ENCODE data around the gene AUNIP.

AUNIP gene

DNA sequence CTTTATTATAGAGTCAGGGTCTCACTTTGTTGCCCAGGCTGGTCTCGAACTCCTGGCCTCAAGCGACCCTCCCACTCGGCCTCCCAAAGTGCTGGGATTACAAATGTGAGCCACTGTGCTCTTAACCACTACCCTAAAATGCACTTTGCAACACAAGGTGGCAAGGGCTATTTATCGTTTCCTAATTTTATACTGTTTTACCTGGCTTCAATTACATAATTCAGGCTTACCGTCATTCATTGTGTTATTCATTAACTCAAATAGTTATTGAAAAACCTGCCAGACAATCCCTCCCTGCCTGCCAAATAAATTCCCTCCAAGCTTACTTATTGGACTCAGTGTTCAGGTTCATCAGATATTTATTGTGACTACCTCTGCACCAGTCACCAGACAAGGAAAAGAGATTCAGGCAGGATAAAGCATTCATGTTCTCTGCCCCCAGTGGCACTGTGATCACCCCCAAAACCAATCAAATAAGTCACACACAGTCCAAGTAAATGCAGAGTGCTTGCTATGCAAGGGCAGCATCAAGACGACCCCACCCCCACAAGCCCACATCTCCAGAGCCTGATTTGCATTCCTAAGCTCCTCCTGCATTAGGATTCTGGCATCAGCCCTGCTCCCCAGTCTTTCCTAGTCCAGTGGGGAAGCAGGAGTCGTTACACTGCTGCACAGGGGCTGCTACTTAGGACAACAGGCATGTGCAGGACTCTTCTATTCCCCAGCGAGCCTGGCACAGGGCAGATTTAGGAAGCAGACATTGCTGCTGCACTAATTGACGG is 8.1 kb upstream of the AUNIP start:
- TF ChIP-seq, protein P1, sequence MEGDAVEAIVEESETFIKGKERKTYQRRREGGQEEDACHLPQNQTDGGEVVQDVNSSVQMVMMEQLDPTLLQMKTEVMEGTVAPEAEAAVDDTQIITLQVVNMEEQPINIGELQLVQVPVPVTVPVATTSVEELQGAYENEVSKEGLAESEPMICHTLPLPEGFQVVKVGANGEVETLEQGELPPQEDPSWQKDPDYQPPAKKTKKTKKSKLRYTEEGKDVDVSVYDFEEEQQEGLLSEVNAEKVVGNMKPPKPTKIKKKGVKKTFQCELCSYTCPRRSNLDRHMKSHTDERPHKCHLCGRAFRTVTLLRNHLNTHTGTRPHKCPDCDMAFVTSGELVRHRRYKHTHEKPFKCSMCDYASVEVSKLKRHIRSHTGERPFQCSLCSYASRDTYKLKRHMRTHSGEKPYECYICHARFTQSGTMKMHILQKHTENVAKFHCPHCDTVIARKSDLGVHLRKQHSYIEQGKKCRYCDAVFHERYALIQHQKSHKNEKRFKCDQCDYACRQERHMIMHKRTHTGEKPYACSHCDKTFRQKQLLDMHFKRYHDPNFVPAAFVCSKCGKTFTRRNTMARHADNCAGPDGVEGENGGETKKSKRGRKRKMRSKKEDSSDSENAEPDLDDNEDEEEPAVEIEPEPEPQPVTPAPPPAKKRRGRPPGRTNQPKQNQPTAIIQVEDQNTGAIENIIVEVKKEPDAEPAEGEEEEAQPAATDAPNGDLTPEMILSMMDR (conservative IDR thresholded peaks at IDR 0.05; ENCODE audit: low read depth, low read length) = no peak
- DNase-seq (ENCODE audit: low read depth) = no peak
- no peak overlapping the region for H3K4me3 ChIP-seq (ENCODE audit: low read depth, low read length)

GRCh38 chr1:25866288-25866687 is 7.0 kb upstream of the AUNIP start:
- TF ChIP-seq, protein P1 (conservative IDR thresholded peaks at IDR 0.05; ENCODE audit: low read depth, low read length) = no peak
- no peak for DNase-seq (ENCODE audit: low read depth)

GRCh38 chr1:25864434-25864833 is 5.2 kb upstream of the AUNIP start:
- DNase-seq (ENCODE audit: low read depth) = no peak
- TF ChIP-seq, protein P1 (conservative IDR thresholded peaks at IDR 0.05; ENCODE audit: low read depth, low read length) = no peak
- no peak overlapping the region for H3K4me3 ChIP-seq (ENCODE audit: low read depth, low read length)

More at GRCh38 chr1:25866288-25866687, 7.0 kb upstream of the AUNIP start:
- no peak overlapping the region for H3K4me3 ChIP-seq (ENCODE audit: low read depth, low read length)

DNA sequence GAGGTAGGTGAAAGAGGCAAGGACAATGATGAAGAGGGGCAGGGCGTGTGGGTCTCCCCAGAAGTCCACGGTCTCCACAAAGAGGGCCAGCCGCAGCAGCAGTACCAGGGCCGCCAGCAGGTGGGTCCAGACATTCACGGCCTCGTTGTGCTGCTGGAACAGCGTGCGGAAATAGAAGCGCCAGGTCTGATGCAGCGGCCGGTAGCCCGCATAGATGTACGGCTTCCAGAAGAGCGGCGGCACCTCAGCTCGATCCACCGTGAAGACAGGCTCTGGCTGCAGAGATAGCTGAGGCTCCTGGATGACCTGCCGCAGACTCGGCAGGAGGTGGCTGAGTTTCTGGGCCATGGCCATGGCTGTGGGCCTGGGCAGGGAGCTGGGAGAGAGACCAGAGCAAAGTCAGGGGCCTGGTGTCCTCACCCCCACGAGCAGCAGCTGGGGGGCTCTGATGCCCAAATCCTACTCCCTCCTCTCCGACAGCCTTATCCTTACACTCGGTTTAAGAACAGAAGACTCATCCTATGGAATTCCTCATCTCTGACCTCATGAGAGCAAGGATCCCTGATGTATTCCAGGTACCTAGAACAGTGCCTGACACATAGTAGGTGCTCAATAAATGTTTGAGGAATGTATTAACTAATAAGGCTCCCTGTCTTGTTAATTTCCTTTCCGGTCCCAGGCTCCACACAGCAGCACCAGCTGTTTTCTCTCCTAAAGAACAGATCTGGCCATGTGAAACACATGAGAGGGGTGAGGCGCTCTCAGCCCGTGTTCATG is 4.4 kb upstream of the AUNIP start:
- H3K4me3 ChIP-seq (ENCODE audit: low read depth, low read length) = no peak overlapping the region
- DNase-seq (ENCODE audit: low read depth) = no peak
- TF ChIP-seq, protein P1 (conservative IDR thresholded peaks at IDR 0.05; ENCODE audit: low read depth, low read length) = no peak

- TF ChIP-seq, protein P1 (conservative IDR thresholded peaks at IDR 0.05; ENCODE audit: low read depth, low read length) = no peak
- DNase-seq (ENCODE audit: low read depth) = no peak
These were observed 3.7 kb upstream of the AUNIP start for GRCh38 chr1:25862785-25863485.

GRCh38 chr1:25861316-25862286 is 2.3 kb upstream of the AUNIP start:
- no peak for DNase-seq (ENCODE audit: low read depth)
- H3K4me3 ChIP-seq (ENCODE audit: low read depth, low read length) = no peak overlapping the region
- TF ChIP-seq, protein P1 (conservative IDR thresholded peaks at IDR 0.05; ENCODE audit: low read depth, low read length) = no peak

More at GRCh38 chr1:25862785-25863485, 3.7 kb upstream of the AUNIP start:
- no peak overlapping the region for H3K4me3 ChIP-seq (ENCODE audit: low read depth, low read length)

Measured in choroid plexus epithelial cell (primary cell).